ENCODE results near the gene NLK.

GRCh38 chr17:28136923-28137322, 94.4 kb downstream of the NLK start:
- TF ChIP-seq CTCF (conservative IDR thresholded peaks at IDR 0.05; ENCODE audit: low read length) (0 out of 2 replicates have a peak, but pooled peaks have one; percentile 29), EZH2phosphoT487 (IDR thresholded peaks at IDR 0.05; ENCODE audit: borderline replicate concordance, low read depth, low read length) (no peak)

All from OCI-LY7 (cell line).